WTC11 (cell line): ENCODE data around the gene NAV3. TPM values are rescaled to one million over a fixed set of nuclear protein-coding genes. Genes with fewer than 3 reads are reported as not detected.

Experiments
- ATAC-seq: fragments of 200-7000 bp; cut with Tn5 transposase; 2 replicates; pipeline ENCODE4 v1.10.0; 2021; ENCODE audit warnings: mild to moderate bottlenecking, moderate library complexity
- CTCF ChIA-PET: fragments of 300-600 bp; sonication (Branson Sonifier 250); formaldehyde crosslinking; loops from one replicate; lab custom pipeline; 2021; ENCODE audit warnings: antibody characterized with exemption; lab: Charles Lee
- POLR2A ChIA-PET: fragments of 350-600 bp; sonication (Branson Sonifier 250); formaldehyde crosslinking; loops from one replicate; lab custom pipeline; 2021; ENCODE audit warnings: antibody characterized with exemption; lab: Charles Lee
- DNase-seq: peaks from one replicate; pipeline ENCODE4 v3.0.0; 2021; ENCODE audit warnings: low spot score
- H3K27ac Mint-ChIP-seq: 2 replicates; pipeline ENCODE4 v1.8.0; 2021; ENCODE audit warnings: mixed read lengths
- H3K27me3 Mint-ChIP-seq: 2 replicates; pipeline ENCODE4 v1.8.0; 2021; ENCODE audit warnings: low read depth, mild to moderate bottlenecking, moderate library complexity, mixed read lengths
- H3K36me3 Mint-ChIP-seq: 2 replicates; pipeline ENCODE4 v1.8.0; 2021; ENCODE audit warnings: mixed read lengths
- H3K4me1 Mint-ChIP-seq: 2 replicates; pipeline ENCODE4 v1.8.0; 2022; ENCODE audit warnings: mixed read lengths
- H3K4me3 Mint-ChIP-seq: 2 replicates; pipeline ENCODE4 v1.8.0; 2021; ENCODE audit warnings: mild to moderate bottlenecking, moderate library complexity, mixed read lengths
- H3K9me3 Mint-ChIP-seq: 2 replicates; pipeline ENCODE4 v1.8.0; 2021; ENCODE audit warnings: mixed read lengths
- ATF1 ChIP-seq: sonication (generic); formaldehyde crosslinking; IDR thresholded peaks from 2 replicates; pipeline ENCODE4 v1.8.1; 2023; ENCODE audit warnings: mild to moderate bottlenecking, moderate library complexity, missing genetic modification reagents
- ESRRA ChIP-seq: sonication (generic); formaldehyde crosslinking; IDR thresholded peaks from 2 replicates; pipeline ENCODE4 v1.8.1; 2022; ENCODE audit warnings: mild to moderate bottlenecking, missing genetic modification reagents, borderline replicate concordance
- FOXK1 ChIP-seq: sonication (generic); formaldehyde crosslinking; IDR thresholded peaks from 2 replicates; pipeline ENCODE4 v1.8.0; 2022; ENCODE audit warnings: mild to moderate bottlenecking, moderate library complexity, missing genetic modification reagents
- JUN ChIP-seq: sonication (generic); formaldehyde crosslinking; IDR thresholded peaks from 2 replicates; pipeline ENCODE4 v1.8.0; 2023; ENCODE audit warnings: mild to moderate bottlenecking, missing genetic modification reagents
- MXD4 ChIP-seq: fragments of 250-450 bp; sonication (Bioruptor Pico); IDR thresholded peaks from 2 replicates; pipeline ENCODE4 v1.8.0; 2021; ENCODE audit warnings: mild to moderate bottlenecking, moderate library complexity, borderline replicate concordance
- MYBL2 ChIP-seq: sonication (generic); formaldehyde crosslinking; IDR thresholded peaks from 2 replicates; pipeline ENCODE4 v1.8.1; 2023; ENCODE audit warnings: mild to moderate bottlenecking, moderate library complexity, missing genetic modification reagents
- NFYB ChIP-seq: sonication (generic); formaldehyde crosslinking; conservative IDR thresholded peaks from 2 replicates; pipeline ENCODE4 v1.8.0; 2022; ENCODE audit warnings: low read depth, missing genetic modification reagents
- PREB ChIP-seq: sonication (generic); formaldehyde crosslinking; IDR thresholded peaks from 2 replicates; pipeline ENCODE4 v1.8.1; 2022; ENCODE audit warnings: mild to moderate bottlenecking, missing genetic modification reagents, moderate library complexity, borderline replicate concordance
- TP53 ChIP-seq: sonication (generic); formaldehyde crosslinking; IDR thresholded peaks from 2 replicates; pipeline ENCODE4 v1.8.1; 2023; ENCODE audit warnings: mild to moderate bottlenecking, missing genetic modification reagents
- ZBTB43 ChIP-seq: sonication (generic); formaldehyde crosslinking; IDR thresholded peaks from 2 replicates; pipeline ENCODE4 v1.8.1; 2023; ENCODE audit warnings: mild to moderate bottlenecking, missing genetic modification reagents
- ZNF317 ChIP-seq: sonication (generic); formaldehyde crosslinking; IDR thresholded peaks from 2 replicates; pipeline ENCODE4 v1.8.1; 2023; ENCODE audit warnings: low read depth, mild to moderate bottlenecking, moderate library complexity, missing genetic modification reagents, borderline replicate concordance
- ZNF671 ChIP-seq: fragments of 250-450 bp; sonication (Bioruptor Pico); IDR thresholded peaks from 2 replicates; pipeline ENCODE4 v1.8.0; 2021; ENCODE audit warnings: mild to moderate bottlenecking
- total RNA-seq: library from RNA; stranded (reverse); gene quantifications from 3 replicates; pipeline ENCODE4 v1.2.3, GENCODE V29; 2021
- TF ChIP-seq, protein P1 (sequence below): sonication (generic); formaldehyde crosslinking; IDR thresholded peaks from 2 replicates; pipeline ENCODE4 v1.8.0; 2022; ENCODE audit warnings: missing genetic modification reagents
- TF ChIP-seq, protein P2 (sequence below): sonication (generic); formaldehyde crosslinking; IDR thresholded peaks from 2 replicates; pipeline ENCODE4 v1.8.1; 2022; ENCODE audit warnings: missing genetic modification reagents, borderline replicate concordance
- TF ChIP-seq, protein P3 (sequence below): sonication (generic); formaldehyde crosslinking; IDR thresholded peaks from 2 replicates; pipeline ENCODE4 v1.8.1; 2023; ENCODE audit warnings: mild to moderate bottlenecking, missing genetic modification reagents, moderate library complexity
- TF ChIP-seq, protein P4 (sequence below): sonication (generic); formaldehyde crosslinking; IDR thresholded peaks from 2 replicates; pipeline ENCODE4 v1.8.1; 2023; ENCODE audit warnings: mild to moderate bottlenecking, missing genetic modification reagents, moderate library complexity
- TF ChIP-seq, protein P5 (sequence below): sonication (generic); formaldehyde crosslinking; IDR thresholded peaks from 2 replicates; pipeline ENCODE4 v1.8.1; 2023; ENCODE audit warnings: mild to moderate bottlenecking, missing genetic modification reagents

Gene NAV3
- total RNA-seq, 1 experiment from 2014 or later = 3.3 TPM

GRCh38 chr12:78099806-78100205 lies 269.1 kb downstream of the NAV3 start (continued):
- TF ChIP-seq, protein P1, sequence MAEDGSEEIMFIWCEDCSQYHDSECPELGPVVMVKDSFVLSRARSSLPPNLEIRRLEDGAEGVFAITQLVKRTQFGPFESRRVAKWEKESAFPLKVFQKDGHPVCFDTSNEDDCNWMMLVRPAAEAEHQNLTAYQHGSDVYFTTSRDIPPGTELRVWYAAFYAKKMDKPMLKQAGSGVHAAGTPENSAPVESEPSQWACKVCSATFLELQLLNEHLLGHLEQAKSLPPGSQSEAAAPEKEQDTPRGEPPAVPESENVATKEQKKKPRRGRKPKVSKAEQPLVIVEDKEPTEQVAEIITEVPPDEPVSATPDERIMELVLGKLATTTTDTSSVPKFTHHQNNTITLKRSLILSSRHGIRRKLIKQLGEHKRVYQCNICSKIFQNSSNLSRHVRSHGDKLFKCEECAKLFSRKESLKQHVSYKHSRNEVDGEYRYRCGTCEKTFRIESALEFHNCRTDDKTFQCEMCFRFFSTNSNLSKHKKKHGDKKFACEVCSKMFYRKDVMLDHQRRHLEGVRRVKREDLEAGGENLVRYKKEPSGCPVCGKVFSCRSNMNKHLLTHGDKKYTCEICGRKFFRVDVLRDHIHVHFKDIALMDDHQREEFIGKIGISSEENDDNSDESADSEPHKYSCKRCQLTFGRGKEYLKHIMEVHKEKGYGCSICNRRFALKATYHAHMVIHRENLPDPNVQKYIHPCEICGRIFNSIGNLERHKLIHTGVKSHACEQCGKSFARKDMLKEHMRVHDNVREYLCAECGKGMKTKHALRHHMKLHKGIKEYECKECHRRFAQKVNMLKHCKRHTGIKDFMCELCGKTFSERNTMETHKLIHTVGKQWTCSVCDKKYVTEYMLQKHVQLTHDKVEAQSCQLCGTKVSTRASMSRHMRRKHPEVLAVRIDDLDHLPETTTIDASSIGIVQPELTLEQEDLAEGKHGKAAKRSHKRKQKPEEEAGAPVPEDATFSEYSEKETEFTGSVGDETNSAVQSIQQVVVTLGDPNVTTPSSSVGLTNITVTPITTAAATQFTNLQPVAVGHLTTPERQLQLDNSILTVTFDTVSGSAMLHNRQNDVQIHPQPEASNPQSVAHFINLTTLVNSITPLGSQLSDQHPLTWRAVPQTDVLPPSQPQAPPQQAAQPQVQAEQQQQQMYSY (CRISPR knock-in tag) = no peak
- TF ChIP-seq TP53 (CRISPR knock-in tag) (no peak), ATF1 (CRISPR knock-in tag) (no peak), MXD4 (CRISPR knock-in tag) (no peak), ESRRA (no peak)

DNA sequence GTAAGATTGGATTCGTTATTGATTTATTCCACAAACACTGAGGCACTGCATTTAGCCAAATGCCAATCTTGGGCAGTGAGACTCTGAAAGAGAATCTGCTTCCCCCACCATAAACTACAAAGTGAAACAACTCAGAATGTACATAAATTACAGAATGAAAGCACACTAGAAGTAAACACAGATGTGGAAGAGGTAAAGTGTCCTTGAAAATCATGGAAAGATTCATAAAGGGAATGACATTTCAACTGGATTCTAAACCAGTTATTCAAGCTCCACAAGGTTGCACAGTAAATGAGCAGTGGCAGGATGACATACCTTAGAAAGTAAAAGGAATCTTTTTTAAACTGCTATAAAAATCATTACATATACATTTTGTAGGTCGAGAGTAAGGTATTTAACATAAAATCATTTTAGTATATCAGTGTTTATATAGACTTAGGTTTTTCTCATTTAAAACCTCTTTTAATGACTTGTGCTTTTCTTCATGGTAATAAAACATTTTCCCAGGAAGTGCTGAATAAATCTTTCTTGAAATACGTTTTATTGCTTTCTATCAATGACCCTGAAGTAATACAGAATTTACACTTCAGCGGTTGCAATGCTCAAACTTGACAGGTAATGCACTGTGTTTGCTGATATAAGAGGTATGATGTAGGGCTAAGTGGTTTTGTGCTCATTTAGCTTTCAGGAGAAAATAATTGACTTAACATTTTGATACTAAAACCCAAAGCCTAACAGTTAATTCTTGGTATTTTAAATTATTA lies 270.6 kb downstream of the NAV3 start:
- DNase-seq = no peak
- POLR2A ChIA-PET = no interaction called here
- Mint-ChIP-seq H3K36me3 (no peaks in the 10 kb centered on the region), H3K27me3 (no peaks in the 10 kb centered on the region), H3K27ac (no peak overlapping the region), H3K9me3 (peaks cover 7% of the 10 kb centered on the region), H3K4me1 (no peaks in the 10 kb centered on the region), H3K4me3 (no peak overlapping the region)
- CTCF ChIA-PET = interaction anchor here (1.0 kb wide), 1 partner anchor 16 kb away, joined by 4 read pairs; no protein-coding TSS in a partner anchor
- ATAC-seq = no peak
- TF ChIP-seq FOXK1 (CRISPR knock-in tag) (no peak), ZBTB43 (CRISPR knock-in tag) (no peak)
- TF ChIP-seq, protein P2, sequence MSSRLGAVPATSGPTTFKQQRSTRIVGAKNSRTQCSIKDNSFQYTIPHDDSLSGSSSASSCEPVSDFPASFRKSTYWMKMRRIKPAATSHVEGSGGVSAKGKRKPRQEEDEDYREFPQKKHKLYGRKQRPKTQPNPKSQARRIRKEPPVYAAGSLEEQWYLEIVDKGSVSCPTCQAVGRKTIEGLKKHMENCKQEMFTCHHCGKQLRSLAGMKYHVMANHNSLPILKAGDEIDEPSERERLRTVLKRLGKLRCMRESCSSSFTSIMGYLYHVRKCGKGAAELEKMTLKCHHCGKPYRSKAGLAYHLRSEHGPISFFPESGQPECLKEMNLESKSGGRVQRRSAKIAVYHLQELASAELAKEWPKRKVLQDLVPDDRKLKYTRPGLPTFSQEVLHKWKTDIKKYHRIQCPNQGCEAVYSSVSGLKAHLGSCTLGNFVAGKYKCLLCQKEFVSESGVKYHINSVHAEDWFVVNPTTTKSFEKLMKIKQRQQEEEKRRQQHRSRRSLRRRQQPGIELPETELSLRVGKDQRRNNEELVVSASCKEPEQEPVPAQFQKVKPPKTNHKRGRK (CRISPR knock-in tag) = no peak

GRCh38 chr12:78101946-78102635 lies 271.4 kb downstream of the NAV3 start:
- H3K27ac Mint-ChIP-seq = no peak overlapping the region
- no peaks in the 10 kb centered on the region for H3K9me3 Mint-ChIP-seq
- DNase-seq (peak; percentile 22), ATAC-seq (peak; percentile 64)
- H3K4me3 Mint-ChIP-seq = no peak overlapping the region
- H3K4me1 Mint-ChIP-seq = no peaks in the 10 kb centered on the region
- POLR2A ChIA-PET = no interaction called here
- H3K27me3 Mint-ChIP-seq = no peaks in the 10 kb centered on the region
- CTCF ChIA-PET = interaction anchor here (1.0 kb wide), 1 partner anchor 16 kb away, joined by 4 read pairs; no protein-coding TSS in a partner anchor
- no peaks in the 10 kb centered on the region for H3K36me3 Mint-ChIP-seq
- TF ChIP-seq NFYB (CRISPR knock-in tag) = no peak
- no peak for TF ChIP-seq JUN
- TF ChIP-seq, protein P3, sequence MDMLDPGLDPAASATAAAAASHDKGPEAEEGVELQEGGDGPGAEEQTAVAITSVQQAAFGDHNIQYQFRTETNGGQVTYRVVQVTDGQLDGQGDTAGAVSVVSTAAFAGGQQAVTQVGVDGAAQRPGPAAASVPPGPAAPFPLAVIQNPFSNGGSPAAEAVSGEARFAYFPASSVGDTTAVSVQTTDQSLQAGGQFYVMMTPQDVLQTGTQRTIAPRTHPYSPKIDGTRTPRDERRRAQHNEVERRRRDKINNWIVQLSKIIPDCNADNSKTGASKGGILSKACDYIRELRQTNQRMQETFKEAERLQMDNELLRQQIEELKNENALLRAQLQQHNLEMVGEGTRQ (CRISPR knock-in tag) = no peak
- TF ChIP-seq, protein P2 (CRISPR knock-in tag) = no peak
- TF ChIP-seq ZNF317 (CRISPR knock-in tag) = no peak
- TF ChIP-seq ZNF671 (CRISPR knock-in tag) = no peak
- TF ChIP-seq MYBL2 (CRISPR knock-in tag) = no peak
- TF ChIP-seq, protein P4, sequence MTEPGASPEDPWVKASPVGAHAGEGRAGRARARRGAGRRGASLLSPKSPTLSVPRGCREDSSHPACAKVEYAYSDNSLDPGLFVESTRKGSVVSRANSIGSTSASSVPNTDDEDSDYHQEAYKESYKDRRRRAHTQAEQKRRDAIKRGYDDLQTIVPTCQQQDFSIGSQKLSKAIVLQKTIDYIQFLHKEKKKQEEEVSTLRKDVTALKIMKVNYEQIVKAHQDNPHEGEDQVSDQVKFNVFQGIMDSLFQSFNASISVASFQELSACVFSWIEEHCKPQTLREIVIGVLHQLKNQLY (CRISPR knock-in tag) = no peak
- TF ChIP-seq, protein P5, sequence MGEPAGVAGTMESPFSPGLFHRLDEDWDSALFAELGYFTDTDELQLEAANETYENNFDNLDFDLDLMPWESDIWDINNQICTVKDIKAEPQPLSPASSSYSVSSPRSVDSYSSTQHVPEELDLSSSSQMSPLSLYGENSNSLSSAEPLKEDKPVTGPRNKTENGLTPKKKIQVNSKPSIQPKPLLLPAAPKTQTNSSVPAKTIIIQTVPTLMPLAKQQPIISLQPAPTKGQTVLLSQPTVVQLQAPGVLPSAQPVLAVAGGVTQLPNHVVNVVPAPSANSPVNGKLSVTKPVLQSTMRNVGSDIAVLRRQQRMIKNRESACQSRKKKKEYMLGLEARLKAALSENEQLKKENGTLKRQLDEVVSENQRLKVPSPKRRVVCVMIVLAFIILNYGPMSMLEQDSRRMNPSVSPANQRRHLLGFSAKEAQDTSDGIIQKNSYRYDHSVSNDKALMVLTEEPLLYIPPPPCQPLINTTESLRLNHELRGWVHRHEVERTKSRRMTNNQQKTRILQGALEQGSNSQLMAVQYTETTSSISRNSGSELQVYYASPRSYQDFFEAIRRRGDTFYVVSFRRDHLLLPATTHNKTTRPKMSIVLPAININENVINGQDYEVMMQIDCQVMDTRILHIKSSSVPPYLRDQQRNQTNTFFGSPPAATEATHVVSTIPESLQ (CRISPR knock-in tag) = no peak
- TF ChIP-seq PREB (CRISPR knock-in tag) = no peak
